MM.1S (cell line): ENCODE data around the gene GSC.

Experiments used
- CTCF ChIP-seq: fragments of 300-600 bp; sonication (generic); IDR thresholded peaks from 2 replicates; pipeline ENCODE4 v1.5.1; 2016; ENCODE audit warnings: antibody characterized with exemption, low read length, mixed read lengths
- EZH2 ChIP-seq: fragments of 300-600 bp; sonication (generic); optimal IDR thresholded peaks from 2 replicates; pipeline ENCODE3; 2017; ENCODE audit warnings: low read depth, mild to moderate bottlenecking, antibody characterized with exemption, low read length, mixed read lengths

GRCh38 chr14:94775871-94776210 lies 5.9 kb upstream of the GSC start:
- TF ChIP-seq CTCF (no peak), EZH2 (no peak)
